ENCODE data around the gene GIPC3. TPM values are rescaled to one million over a fixed set of nuclear protein-coding genes. Genes with fewer than 3 reads are reported as not detected.

Gene GIPC3
- total RNA-seq, 1 experiment from 2014 or later: 0.34 TPM

- TF ChIP-seq EZH2 (IDR thresholded peaks at IDR 0.05; ENCODE audit: borderline replicate concordance, low read depth, low read length, poor library complexity, severe bottlenecking): no peak
- TF ChIP-seq CTCF (conservative IDR thresholded peaks at IDR 0.05; ENCODE audit: low read depth, low read length): no peak
- peaks cover 15% of the 10 kb centered on the region for H3K36me3 ChIP-seq (ENCODE audit: insufficient read depth, low read length, poor library complexity, severe bottlenecking)
- no peaks in the 10 kb centered on the region for H3K27me3 ChIP-seq (replicated peaks; ENCODE audit: insufficient read depth, low read depth, low read length, poor library complexity)
- peak overlapping the region; percentile 84 for H3K27ac ChIP-seq (ENCODE audit: low read depth, low read length, poor library complexity, severe bottlenecking)
- no peaks in the 10 kb centered on the region for H3K9me3 ChIP-seq (ENCODE audit: low read depth, low read length, poor library complexity, severe bottlenecking)
- H3K4me1 ChIP-seq (ENCODE audit: insufficient read depth, low read length, poor library complexity, severe bottlenecking): peaks cover 16% of the 10 kb centered on the region
- CTCF ChIA-PET: interaction anchor here (0.8 kb wide), 1 partner anchor 298 kb away, joined by 3 read pairs; no protein-coding TSS in a partner anchor
- peak overlapping the region; percentile 86 for H3K4me3 ChIP-seq (ENCODE audit: low read depth, low read length, poor library complexity, severe bottlenecking)
- intact Hi-C loops (cut with micrococcal nuclease; ENCODE audit: unreplicated experiment): no loop called here
- BruUV-seq (replicated peaks): TSS peak; percentile 56
- POLR2A ChIA-PET (ENCODE audit: low non-redundant PET): interaction anchor here (0.6 kb wide), 1 partner anchor 57 kb away, joined by 4 read pairs; no protein-coding TSS in a partner anchor
- no peak for DNase-seq (ENCODE audit: low spot score)
Measured at GRCh38 chr19:3573162-3573857, 12.0 kb upstream of the GIPC3 start.

- peaks cover 15% of the 10 kb centered on the region for H3K36me3 ChIP-seq (ENCODE audit: insufficient read depth, low read length, poor library complexity, severe bottlenecking)
- H3K4me1 ChIP-seq (ENCODE audit: insufficient read depth, low read length, poor library complexity, severe bottlenecking): peaks cover 16% of the 10 kb centered on the region
- CTCF ChIA-PET: interaction anchor here (0.8 kb wide), 1 partner anchor 299 kb away, joined by 3 read pairs; no protein-coding TSS in a partner anchor
- intact Hi-C loops (cut with micrococcal nuclease; ENCODE audit: unreplicated experiment): no loop called here
- DNase-seq (ENCODE audit: low spot score): peak; percentile 97
- TF ChIP-seq EZH2 (IDR thresholded peaks at IDR 0.05; ENCODE audit: borderline replicate concordance, low read depth, low read length, poor library complexity, severe bottlenecking): no peak
- no peak for TF ChIP-seq CTCF (conservative IDR thresholded peaks at IDR 0.05; ENCODE audit: low read depth, low read length)
- no TSS peak for BruUV-seq (replicated peaks)
- H3K27ac ChIP-seq (ENCODE audit: low read depth, low read length, poor library complexity, severe bottlenecking): no peak overlapping the region
- POLR2A ChIA-PET (ENCODE audit: low non-redundant PET): interaction anchor here (0.6 kb wide), 1 partner anchor 57 kb away, joined by 4 read pairs; no protein-coding TSS in a partner anchor
- peak overlapping the region; percentile 86 for H3K4me3 ChIP-seq (ENCODE audit: low read depth, low read length, poor library complexity, severe bottlenecking)
- no peaks in the 10 kb centered on the region for H3K27me3 ChIP-seq (replicated peaks; ENCODE audit: insufficient read depth, low read depth, low read length, poor library complexity)
- H3K9me3 ChIP-seq (ENCODE audit: low read depth, low read length, poor library complexity, severe bottlenecking): no peaks in the 10 kb centered on the region
Measured at GRCh38 chr19:3573858-3574637, 11.2 kb upstream of the GIPC3 start.

GRCh38 chr19:3575260-3575741 lies 10.0 kb upstream of the GIPC3 start:
- DNase-seq (ENCODE audit: low spot score): no peak
- H3K27me3 ChIP-seq (replicated peaks; ENCODE audit: insufficient read depth, low read depth, low read length, poor library complexity): no peaks in the 10 kb centered on the region
- BruUV-seq (replicated peaks): no TSS peak
- no peak overlapping the region for H3K4me3 ChIP-seq (ENCODE audit: low read depth, low read length, poor library complexity, severe bottlenecking)
- no peaks in the 10 kb centered on the region for H3K9me3 ChIP-seq (ENCODE audit: low read depth, low read length, poor library complexity, severe bottlenecking)
- ChIA-PET CTCF (no interaction called here), POLR2A (ENCODE audit: low non-redundant PET) (interaction anchor here (0.7 kb wide), 1 partner anchor 13 kb away, joined by 3 read pairs; no protein-coding TSS in a partner anchor)
- peaks cover 15% of the 10 kb centered on the region for H3K36me3 ChIP-seq (ENCODE audit: insufficient read depth, low read length, poor library complexity, severe bottlenecking)
- peaks cover 16% of the 10 kb centered on the region for H3K4me1 ChIP-seq (ENCODE audit: insufficient read depth, low read length, poor library complexity, severe bottlenecking)
- intact Hi-C loops (cut with micrococcal nuclease; ENCODE audit: unreplicated experiment): no loop called here
- H3K27ac ChIP-seq (ENCODE audit: low read depth, low read length, poor library complexity, severe bottlenecking): no peak overlapping the region
- TF ChIP-seq CTCF (conservative IDR thresholded peaks at IDR 0.05; ENCODE audit: low read depth, low read length) (no peak), EZH2 (IDR thresholded peaks at IDR 0.05; ENCODE audit: borderline replicate concordance, low read depth, low read length, poor library complexity, severe bottlenecking) (no peak)
